Loucy (cell line): Measurements from ENCODE around the gene CASQ1.

Experiments used
- CTCF ChIP-seq: fragments of 200-600 bp; sonication (generic); conservative IDR thresholded peaks from 2 replicates; pipeline ENCODE4 v1.5.1; 2014; ENCODE audit warnings: mild to moderate bottlenecking, antibody characterized with exemption, low read length
- EZH2phosphoT487 ChIP-seq: fragments of 200-600 bp; IDR thresholded peaks from 2 replicates; pipeline ENCODE4 v1.6.1; 2018; ENCODE audit warnings: antibody characterized with exemption, mild to moderate bottlenecking, moderate library complexity, borderline replicate concordance

GRCh38 chr1:160220301-160220700 lies 29.9 kb downstream of the CASQ1 start:
- TF ChIP-seq CTCF (no peak), EZH2phosphoT487 (no peak)
